22Rv1 (cell line): ENCODE data around the gene SLC25A13.

ENCODE experiments used
- H3K27ac ChIP-seq: fragments of 450-650 bp; 2 replicates; pipeline ENCODE4 v1.5.1; 2017
- ZFX ChIP-seq: fragments of 450-650 bp; IDR thresholded peaks from 2 replicates; pipeline ENCODE4 v1.6.1; 2017; ENCODE audit warnings: antibody characterized with exemption, borderline replicate concordance
- TF ChIP-seq, protein P1 (sequence below): fragments of 450-650 bp; IDR thresholded peaks from 2 replicates; pipeline ENCODE4 v1.5.1; 2017; ENCODE audit warnings: mild to moderate bottlenecking

Gene SLC25A13

DNA sequence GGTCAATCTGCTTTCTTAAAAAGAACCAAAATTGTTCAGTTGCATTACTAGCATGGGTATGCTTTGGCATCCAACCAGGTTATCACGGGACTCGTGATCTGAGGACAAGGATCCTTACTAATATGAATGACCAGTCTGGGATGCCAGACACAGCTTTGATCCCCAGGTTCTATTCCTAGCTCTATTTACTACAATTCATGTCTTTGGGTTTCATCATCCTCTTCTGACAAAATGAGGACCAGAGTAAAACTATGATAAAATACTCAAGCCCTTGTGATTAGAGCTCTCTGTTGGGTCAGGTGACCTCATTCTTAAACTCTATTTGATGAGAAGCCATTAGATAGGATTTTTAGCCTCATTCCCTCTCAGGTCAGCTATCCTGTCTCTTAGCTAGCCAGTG is 119.8 kb downstream of the SLC25A13 start:
- TF ChIP-seq, protein P1, sequence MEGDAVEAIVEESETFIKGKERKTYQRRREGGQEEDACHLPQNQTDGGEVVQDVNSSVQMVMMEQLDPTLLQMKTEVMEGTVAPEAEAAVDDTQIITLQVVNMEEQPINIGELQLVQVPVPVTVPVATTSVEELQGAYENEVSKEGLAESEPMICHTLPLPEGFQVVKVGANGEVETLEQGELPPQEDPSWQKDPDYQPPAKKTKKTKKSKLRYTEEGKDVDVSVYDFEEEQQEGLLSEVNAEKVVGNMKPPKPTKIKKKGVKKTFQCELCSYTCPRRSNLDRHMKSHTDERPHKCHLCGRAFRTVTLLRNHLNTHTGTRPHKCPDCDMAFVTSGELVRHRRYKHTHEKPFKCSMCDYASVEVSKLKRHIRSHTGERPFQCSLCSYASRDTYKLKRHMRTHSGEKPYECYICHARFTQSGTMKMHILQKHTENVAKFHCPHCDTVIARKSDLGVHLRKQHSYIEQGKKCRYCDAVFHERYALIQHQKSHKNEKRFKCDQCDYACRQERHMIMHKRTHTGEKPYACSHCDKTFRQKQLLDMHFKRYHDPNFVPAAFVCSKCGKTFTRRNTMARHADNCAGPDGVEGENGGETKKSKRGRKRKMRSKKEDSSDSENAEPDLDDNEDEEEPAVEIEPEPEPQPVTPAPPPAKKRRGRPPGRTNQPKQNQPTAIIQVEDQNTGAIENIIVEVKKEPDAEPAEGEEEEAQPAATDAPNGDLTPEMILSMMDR, result no peak
- TF ChIP-seq ZFX, result no peak
- H3K27ac ChIP-seq, result no peak overlapping the region

DNA sequence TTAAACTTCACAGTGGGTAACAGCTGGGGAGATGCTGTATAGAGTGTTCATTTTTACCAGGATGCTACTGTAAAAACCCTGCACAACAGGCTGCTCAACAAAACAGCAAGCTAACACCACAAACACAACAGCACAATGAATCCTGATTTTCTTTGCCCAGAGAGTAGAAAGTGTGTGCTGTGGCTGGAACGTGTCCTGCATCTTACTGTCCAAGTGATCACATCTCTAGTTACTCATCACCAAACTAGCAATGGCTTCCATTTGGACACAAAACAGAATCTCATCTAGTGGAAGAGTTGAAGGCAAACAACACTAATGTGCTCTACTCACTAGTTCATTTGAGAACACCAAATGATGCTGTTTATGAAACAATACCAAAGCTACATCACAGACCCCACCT is 121.2 kb downstream of the SLC25A13 start:
- TF ChIP-seq ZFX, result no peak
- TF ChIP-seq, protein P1, result no peak
- H3K27ac ChIP-seq, result no peak overlapping the region

DNA sequence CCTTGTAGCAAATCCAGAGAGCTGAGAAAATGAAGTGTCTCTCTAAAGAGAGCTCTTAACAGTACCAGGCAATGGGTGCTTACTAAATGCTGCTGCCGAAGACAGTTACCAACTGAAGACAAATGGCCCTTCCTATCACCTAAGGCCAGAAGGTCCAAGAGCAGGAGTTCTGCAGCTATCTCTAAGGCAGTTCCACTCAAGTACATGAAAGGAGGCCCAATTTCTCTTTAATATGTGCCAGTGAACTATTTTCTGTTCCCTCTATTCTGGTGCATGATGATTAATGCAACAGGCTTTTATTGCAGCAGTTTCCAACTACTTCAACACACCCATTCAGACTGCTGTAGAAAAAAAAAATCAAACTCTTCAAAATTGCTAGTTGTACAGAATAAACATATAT is 122.5 kb downstream of the SLC25A13 start:
- no peak overlapping the region for H3K27ac ChIP-seq
- no peak for TF ChIP-seq ZFX
- TF ChIP-seq, protein P1, result no peak

DNA sequence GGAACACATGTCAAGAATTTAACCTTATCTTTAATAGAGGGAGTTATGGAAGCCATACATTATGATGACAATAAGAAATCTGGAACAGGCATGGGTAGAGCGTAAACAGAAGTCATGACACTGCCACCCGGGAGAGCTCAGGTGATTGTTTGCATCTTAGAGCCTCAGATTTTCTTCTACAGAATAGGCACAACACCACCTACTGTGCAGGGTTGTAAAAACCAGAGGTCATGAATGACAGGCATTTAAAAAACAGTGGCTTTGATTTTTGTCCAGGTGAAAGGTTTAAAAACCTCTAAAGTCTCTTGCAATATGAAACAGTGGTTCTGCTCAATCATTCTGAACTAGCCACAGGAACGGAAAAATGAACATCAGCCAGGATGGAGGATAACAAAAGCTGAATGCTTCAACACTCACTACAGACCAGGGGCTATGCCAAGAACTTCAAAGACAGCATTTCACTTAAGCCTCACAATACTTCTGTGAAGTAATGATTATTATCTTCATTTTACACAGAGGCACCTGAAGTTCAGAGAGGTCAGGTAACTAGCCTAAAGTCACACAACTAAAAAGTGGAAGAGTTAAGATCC is 123.8 kb downstream of the SLC25A13 start:
- TF ChIP-seq ZFX, result no peak
- TF ChIP-seq, protein P1, result no peak

DNA sequence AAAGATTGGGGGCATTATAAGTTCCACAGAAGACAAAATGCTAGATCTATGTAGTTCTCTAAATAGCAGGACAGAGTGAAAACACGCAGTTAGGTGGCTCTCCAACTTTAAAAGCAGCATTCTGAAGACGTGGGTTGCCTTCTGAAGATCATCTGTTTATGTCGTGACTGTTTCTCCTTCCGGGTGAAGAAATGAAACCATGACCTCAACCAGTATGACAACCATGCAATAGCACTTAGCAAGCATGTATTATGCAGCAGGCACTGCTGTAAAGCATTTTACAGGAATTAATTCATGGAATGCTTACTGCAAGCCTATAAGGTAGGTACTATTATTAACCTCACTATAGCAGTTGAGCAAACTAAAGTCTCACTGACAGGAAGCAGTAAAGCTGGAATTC is 125.2 kb downstream of the SLC25A13 start:
- H3K27ac ChIP-seq, result no peak overlapping the region
- TF ChIP-seq, protein P1, result no peak
- no peak for TF ChIP-seq ZFX

More for the DNA sequence above, 123.8 kb downstream of the SLC25A13 start:
- no peak overlapping the region for H3K27ac ChIP-seq

DNA sequence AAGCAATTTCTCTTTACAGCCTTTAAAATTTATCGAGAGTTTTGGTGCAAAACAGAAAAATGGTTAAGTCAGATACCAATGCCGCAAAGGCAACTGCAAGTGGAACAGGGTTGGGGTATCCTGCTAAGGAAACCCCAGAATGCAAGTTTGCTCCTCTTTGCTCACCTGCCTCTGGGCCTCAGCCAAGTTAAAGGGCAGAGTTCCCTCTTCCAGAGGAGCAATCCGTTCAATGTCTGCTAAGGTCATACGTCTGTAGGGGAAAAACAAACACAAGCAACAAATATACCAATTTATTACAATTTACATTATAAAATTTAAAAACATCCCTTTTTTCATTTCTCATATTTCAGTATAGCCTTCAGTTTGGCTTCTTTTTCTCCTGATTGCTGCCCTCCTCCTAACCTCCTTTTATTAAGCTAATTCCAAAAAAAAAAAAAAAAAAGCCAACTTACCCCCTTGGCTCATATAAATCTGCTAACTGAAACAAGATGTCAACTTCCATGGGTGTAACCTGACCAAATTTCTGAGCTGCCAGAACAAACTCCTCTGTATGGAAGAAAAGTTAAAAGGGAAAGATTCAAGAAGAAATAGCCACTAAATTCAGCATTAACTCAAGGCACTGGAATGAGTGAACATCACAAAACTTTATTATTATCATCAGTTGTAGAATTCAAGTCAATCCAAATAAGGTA is 132.6 kb downstream of the SLC25A13 start:
- TF ChIP-seq, protein P1, result no peak
- TF ChIP-seq ZFX, result no peak
- H3K27ac ChIP-seq, result no peak overlapping the region

DNA sequence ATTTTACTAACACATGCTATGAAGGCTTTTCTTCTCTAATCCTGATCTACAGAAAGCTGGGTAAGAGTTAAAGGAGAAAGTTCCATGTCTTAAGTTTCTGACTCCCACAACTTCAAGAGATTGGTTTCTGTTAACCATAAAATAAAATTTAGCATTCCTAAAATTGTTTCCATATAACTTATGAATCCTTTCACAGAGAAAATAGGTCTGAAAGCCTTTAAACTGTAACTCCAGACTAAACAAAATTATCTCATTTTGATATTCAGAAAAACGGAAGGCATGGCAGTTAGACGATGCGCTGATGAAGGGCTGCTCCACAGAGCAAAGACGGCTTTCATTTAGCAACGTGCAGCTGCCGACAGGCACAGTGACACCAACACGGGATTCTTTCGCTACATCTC is 133.3 kb downstream of the SLC25A13 start:
- no peak for TF ChIP-seq ZFX
- TF ChIP-seq, protein P1, result no peak
- no peak overlapping the region for H3K27ac ChIP-seq
